MM.1S (cell line): ENCODE measurements around the gene RAPGEF3.

ENCODE experiments used
- DNase-seq: peaks from one replicate; pipeline ENCODE4 v3.0.0-alpha.2; 2015
- H2AFZ ChIP-seq: fragments of 300-600 bp; sonication (generic); 2 replicates; pipeline ENCODE4 v1.6.0; 2016; ENCODE audit warnings: antibody characterized with exemption, low read length
- H3F3A ChIP-seq: fragments of 300-600 bp; sonication (generic); 2 replicates; pipeline ENCODE4 v1.6.1; 2016; ENCODE audit warnings: mild to moderate bottlenecking, antibody characterized with exemption, low read length, moderate library complexity, mixed read lengths; ENCODE audit not compliant: insufficient read depth
- H3K27ac ChIP-seq: fragments of 300-600 bp; sonication (generic); 2 replicates; pipeline ENCODE4 v1.5.1; 2016; ENCODE audit warnings: mild to moderate bottlenecking, low read length
- H3K27me3 ChIP-seq: fragments of 300-600 bp; sonication (generic); replicated peaks from 2 replicates; pipeline ENCODE4 v1.6.0; 2016; ENCODE audit warnings: low read length; ENCODE audit not compliant: insufficient read depth
- H3K36me3 ChIP-seq: fragments of 300-600 bp; sonication (generic); replicated peaks from 2 replicates; pipeline ENCODE4 v1.6.1; 2016; ENCODE audit warnings: mild to moderate bottlenecking, low read length, mixed read lengths; ENCODE audit not compliant: insufficient read depth
- H3K4me1 ChIP-seq: fragments of 300-600 bp; sonication (generic); 2 replicates; pipeline ENCODE4 v1.6.1; 2016; ENCODE audit warnings: low read length, mixed read lengths
- H3K4me2 ChIP-seq: fragments of 300-600 bp; sonication (generic); 2 replicates; pipeline ENCODE4 v1.6.0; 2016; ENCODE audit warnings: low read depth, low read length
- H3K4me3 ChIP-seq: fragments of 300-600 bp; sonication (generic); 2 replicates; pipeline ENCODE4 v1.5.1; 2016; ENCODE audit warnings: low read length, mixed read lengths
- H3K79me2 ChIP-seq: fragments of 300-600 bp; sonication (generic); 2 replicates; pipeline ENCODE4 v1.6.1; 2016; ENCODE audit warnings: mixed run types, low read length, mixed read lengths
- H3K9ac ChIP-seq: fragments of 300-600 bp; sonication (generic); 2 replicates; pipeline ENCODE4 v1.6.1; 2016; ENCODE audit warnings: low read length, mixed read lengths
- H3K9me2 ChIP-seq: fragments of 300-600 bp; sonication (generic); replicated peaks from 2 replicates; pipeline ENCODE4 v1.6.1; 2016; ENCODE audit warnings: mild to moderate bottlenecking, low read length, mixed read lengths; ENCODE audit not compliant: insufficient read depth
- H3K9me3 ChIP-seq: fragments of 300-600 bp; sonication (generic); replicated peaks from 2 replicates; pipeline ENCODE4 v1.6.1; 2016; ENCODE audit warnings: mild to moderate bottlenecking, low read length, mixed read lengths; ENCODE audit not compliant: insufficient read depth
- H4K20me1 ChIP-seq: fragments of 300-600 bp; sonication (generic); 2 replicates; pipeline ENCODE4 v1.6.1; 2016; ENCODE audit warnings: mild to moderate bottlenecking, low read length, moderate library complexity, mixed read lengths; ENCODE audit not compliant: insufficient read depth
- EZH2 ChIP-seq: fragments of 300-600 bp; sonication (generic); optimal IDR thresholded peaks from 2 replicates; pipeline ENCODE3; 2017; ENCODE audit warnings: low read depth, mild to moderate bottlenecking, antibody characterized with exemption, low read length, mixed read lengths
- EZH2phosphoT487 ChIP-seq: fragments of 300-600 bp; sonication (generic); IDR thresholded peaks from 2 replicates; pipeline ENCODE4 v1.6.1; 2018; ENCODE audit warnings: antibody characterized with exemption, low read length
- TF ChIP-seq, protein P1 (sequence below): fragments of 300-600 bp; sonication (generic); IDR thresholded peaks from 2 replicates; pipeline ENCODE4 v1.5.1; 2016; ENCODE audit warnings: antibody characterized with exemption, low read length, mixed read lengths

The RAPGEF3 gene

DNA sequence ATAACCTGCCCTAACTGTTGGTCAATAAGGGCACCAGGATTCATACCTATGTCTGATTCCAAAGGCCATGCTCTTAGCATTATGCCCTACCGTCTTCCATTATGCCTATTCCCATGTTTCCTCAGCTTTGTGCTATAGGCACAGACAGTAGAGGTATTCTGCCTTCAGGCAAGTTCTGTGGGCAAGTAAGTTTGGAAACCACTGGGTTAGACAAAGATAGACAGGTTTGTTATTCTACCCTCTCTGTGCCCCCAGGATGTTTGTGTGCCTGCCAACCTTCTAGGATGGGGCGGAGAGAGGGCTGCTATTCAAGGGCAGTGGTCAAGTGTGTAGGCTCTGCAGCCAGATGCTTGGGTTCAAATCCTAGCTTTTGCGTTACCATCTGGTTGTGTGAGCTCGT, 4.6 kb downstream of the RAPGEF3 start:
- H3K4me2 ChIP-seq = no peak overlapping the region
- peaks cover 32% of the 10 kb centered on the region for H3K4me1 ChIP-seq
- no peaks in the 10 kb centered on the region for H3K79me2 ChIP-seq
- H3K9me3 ChIP-seq = no peaks in the 10 kb centered on the region
- no peaks in the 10 kb centered on the region for H4K20me1 ChIP-seq
- no peaks in the 10 kb centered on the region for H3K9me2 ChIP-seq
- H3K4me3 ChIP-seq = no peak overlapping the region
- no peak overlapping the region for H3K9ac ChIP-seq
- no peak for TF ChIP-seq EZH2
- TF ChIP-seq, protein P1, sequence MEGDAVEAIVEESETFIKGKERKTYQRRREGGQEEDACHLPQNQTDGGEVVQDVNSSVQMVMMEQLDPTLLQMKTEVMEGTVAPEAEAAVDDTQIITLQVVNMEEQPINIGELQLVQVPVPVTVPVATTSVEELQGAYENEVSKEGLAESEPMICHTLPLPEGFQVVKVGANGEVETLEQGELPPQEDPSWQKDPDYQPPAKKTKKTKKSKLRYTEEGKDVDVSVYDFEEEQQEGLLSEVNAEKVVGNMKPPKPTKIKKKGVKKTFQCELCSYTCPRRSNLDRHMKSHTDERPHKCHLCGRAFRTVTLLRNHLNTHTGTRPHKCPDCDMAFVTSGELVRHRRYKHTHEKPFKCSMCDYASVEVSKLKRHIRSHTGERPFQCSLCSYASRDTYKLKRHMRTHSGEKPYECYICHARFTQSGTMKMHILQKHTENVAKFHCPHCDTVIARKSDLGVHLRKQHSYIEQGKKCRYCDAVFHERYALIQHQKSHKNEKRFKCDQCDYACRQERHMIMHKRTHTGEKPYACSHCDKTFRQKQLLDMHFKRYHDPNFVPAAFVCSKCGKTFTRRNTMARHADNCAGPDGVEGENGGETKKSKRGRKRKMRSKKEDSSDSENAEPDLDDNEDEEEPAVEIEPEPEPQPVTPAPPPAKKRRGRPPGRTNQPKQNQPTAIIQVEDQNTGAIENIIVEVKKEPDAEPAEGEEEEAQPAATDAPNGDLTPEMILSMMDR = no peak
- no peak for TF ChIP-seq EZH2phosphoT487
- no peak for DNase-seq
- peaks cover 16% of the 10 kb centered on the region for H3F3A ChIP-seq
- no peak overlapping the region for H2AFZ ChIP-seq
- H3K27ac ChIP-seq = no peak overlapping the region
- H3K36me3 ChIP-seq = no peaks in the 10 kb centered on the region
- H3K27me3 ChIP-seq = no peaks in the 10 kb centered on the region

DNA sequence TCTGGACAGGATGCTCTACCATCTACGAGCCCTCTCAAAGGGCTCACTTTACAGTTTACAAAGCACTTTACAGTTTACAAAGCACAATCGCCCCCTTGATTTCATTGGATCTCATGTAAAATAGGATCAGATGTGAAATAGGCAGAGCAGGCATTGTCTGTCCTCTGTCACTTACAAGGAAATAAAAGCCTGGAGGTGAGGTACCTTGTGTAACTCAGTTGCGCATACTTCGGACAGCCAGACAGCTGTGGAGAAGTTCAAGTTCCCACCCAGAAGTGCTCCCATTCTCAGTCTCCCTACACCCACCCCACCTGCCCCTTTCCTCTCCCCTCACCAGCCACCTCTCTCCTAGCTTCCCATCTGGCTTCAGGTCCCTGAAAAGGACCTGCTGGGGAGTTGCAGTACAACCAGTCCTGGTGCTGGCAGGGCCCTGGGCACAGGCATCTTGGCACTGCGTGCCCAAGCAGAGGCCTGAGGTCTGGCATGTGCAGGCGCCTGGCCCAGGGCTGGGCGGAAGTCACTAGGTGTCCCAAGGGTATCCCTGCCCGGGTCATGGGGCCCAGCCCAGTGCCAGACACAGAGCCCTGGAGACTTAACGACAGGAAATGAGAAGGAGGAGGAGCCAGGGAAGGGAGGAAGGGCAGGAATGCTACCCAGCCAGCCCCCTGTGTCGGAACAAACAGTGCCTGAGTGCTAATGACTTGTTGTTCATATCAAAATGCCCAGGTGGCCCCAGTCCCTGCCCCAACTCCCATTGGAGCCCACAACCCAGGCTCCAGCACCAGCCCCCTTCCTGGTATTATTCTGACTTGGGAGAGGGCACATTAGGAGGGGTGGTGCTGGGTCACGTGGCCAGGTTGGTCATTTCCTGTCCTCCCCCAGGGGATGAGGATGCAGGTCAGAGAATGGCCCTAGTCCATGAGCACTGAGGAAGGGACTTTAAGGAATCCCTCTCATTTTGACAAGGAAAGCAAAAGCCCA, 5.4 kb downstream of the RAPGEF3 start:
- Histone ChIP-seq H3K79me2 (no peaks in the 10 kb centered on the region), H3K9me3 (no peaks in the 10 kb centered on the region), H3K27me3 (no peaks in the 10 kb centered on the region), H3K36me3 (no peaks in the 10 kb centered on the region), H3K4me3 (no peak overlapping the region), H3K9ac (no peak overlapping the region), H4K20me1 (no peaks in the 10 kb centered on the region), H3K27ac (no peak overlapping the region), H3K9me2 (no peaks in the 10 kb centered on the region), H3K4me1 (peaks cover 28% of the 10 kb centered on the region), H3K4me2 (no peak overlapping the region), H3F3A (peaks cover 16% of the 10 kb centered on the region), H2AFZ (no peak overlapping the region)
- no peak for DNase-seq
- TF ChIP-seq EZH2phosphoT487 (no peak), EZH2 (no peak)

DNA sequence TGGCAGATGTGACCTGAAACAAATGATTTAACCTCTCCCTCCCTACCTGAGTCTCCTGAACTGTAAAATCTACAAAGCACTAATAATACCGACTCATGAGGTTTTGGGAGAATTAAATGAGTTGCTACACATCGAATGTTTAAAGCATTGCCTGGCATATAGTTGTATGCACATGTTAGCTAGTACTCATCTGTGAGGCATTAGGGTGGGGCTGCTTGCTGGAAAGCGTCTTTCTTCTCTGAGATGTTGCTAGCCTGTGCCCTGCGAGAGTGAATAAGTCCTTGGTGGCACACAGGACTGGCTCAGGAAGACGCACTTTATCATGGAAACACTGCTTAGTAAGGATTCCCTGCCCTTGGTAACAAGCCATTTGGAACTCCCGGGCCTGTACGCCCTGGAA, 6.1 kb downstream of the RAPGEF3 start:
- Histone ChIP-seq H3K36me3 (no peaks in the 10 kb centered on the region), H3K9ac (no peak overlapping the region), H3K27me3 (no peaks in the 10 kb centered on the region), H3K4me1 (peaks cover 34% of the 10 kb centered on the region), H3K4me3 (no peak overlapping the region), H3K79me2 (no peaks in the 10 kb centered on the region), H3F3A (peaks cover 16% of the 10 kb centered on the region), H3K9me2 (no peaks in the 10 kb centered on the region), H3K27ac (no peak overlapping the region), H4K20me1 (no peaks in the 10 kb centered on the region), H3K9me3 (no peaks in the 10 kb centered on the region), H2AFZ (no peak overlapping the region), H3K4me2 (no peak overlapping the region)
- no peak for DNase-seq
- TF ChIP-seq EZH2 (no peak), EZH2phosphoT487 (no peak)
- TF ChIP-seq, protein P1 = no peak

DNA sequence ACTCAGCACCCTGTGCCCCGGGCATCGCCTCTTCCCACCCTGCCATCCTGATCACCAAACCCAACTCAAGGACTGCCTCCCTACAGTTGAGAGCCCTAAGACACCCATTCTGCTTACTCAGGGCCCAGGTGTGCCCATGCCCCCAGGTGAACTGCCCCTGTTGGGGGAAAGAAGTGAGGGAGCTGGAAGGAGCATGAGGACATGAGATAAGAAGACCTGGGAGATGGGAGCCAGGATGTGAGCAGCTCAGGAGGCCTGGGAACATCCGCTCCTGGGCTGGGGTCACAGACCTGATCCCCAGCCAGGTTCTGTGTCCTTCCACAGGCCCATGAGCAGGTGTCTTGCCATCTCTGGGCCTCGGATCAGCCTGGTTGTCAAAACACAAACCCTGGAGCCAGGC, 6.6 kb downstream of the RAPGEF3 start:
- Histone ChIP-seq H3K4me2 (no peak overlapping the region), H3K9me3 (no peaks in the 10 kb centered on the region), H3K27me3 (no peaks in the 10 kb centered on the region), H4K20me1 (no peaks in the 10 kb centered on the region), H3K4me3 (no peak overlapping the region), H2AFZ (no peak overlapping the region), H3K36me3 (no peaks in the 10 kb centered on the region), H3K9ac (no peak overlapping the region), H3K27ac (no peak overlapping the region), H3F3A (peaks cover 16% of the 10 kb centered on the region), H3K9me2 (no peaks in the 10 kb centered on the region), H3K4me1 (peaks cover 38% of the 10 kb centered on the region), H3K79me2 (no peaks in the 10 kb centered on the region)
- no peak for DNase-seq
- TF ChIP-seq, protein P1 = no peak
- no peak for TF ChIP-seq EZH2
- TF ChIP-seq EZH2phosphoT487 = no peak
